ENCODE measurements around the gene LACRT.
"Not testable (repeated sequence)": the region's sequence is repeated elsewhere in the genome, so short reads cannot be mapped to it uniquely, and the experiment has no call there.

Gene LACRT

DNA sequence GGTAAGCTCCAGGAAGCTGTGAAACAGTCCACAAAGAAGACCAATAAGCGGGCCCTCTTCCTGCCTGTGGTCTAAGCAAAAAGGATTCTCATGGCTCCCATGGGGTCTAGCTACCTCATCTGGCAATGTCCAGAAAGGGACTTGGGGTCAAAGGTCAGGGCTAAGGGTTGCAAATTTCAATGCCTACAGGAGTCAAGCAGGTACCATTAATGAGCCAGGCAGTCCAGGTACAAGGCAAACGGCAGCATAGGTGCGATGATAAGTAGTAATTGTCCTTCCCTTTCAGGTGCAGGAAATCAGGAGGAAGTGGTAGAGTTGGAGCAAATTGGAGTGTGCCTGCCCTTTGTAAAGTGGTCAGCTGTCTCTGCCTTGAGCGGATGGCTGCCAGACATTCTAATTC, 6.4 kb upstream of the LACRT start:
- DNase-seq (ENCODE audit: insufficient read length, low spot score) (no peak), FAIRE-seq (no peak)
- TF ChIP-seq, protein P1, sequence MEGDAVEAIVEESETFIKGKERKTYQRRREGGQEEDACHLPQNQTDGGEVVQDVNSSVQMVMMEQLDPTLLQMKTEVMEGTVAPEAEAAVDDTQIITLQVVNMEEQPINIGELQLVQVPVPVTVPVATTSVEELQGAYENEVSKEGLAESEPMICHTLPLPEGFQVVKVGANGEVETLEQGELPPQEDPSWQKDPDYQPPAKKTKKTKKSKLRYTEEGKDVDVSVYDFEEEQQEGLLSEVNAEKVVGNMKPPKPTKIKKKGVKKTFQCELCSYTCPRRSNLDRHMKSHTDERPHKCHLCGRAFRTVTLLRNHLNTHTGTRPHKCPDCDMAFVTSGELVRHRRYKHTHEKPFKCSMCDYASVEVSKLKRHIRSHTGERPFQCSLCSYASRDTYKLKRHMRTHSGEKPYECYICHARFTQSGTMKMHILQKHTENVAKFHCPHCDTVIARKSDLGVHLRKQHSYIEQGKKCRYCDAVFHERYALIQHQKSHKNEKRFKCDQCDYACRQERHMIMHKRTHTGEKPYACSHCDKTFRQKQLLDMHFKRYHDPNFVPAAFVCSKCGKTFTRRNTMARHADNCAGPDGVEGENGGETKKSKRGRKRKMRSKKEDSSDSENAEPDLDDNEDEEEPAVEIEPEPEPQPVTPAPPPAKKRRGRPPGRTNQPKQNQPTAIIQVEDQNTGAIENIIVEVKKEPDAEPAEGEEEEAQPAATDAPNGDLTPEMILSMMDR (IDR thresholded peaks at IDR 0.05; ENCODE audit: insufficient read depth, missing control alignments): no peak

- FAIRE-seq; DNase-seq (ENCODE audit: insufficient read length, low spot score): not testable (repeated sequence)
These were observed 4.4 kb upstream of the LACRT start for GRCh38 chr12:54639112-54639511.

- FAIRE-seq (no peak), DNase-seq (ENCODE audit: insufficient read length, low spot score) (no peak)
- TF ChIP-seq, protein P1 (IDR thresholded peaks at IDR 0.05; ENCODE audit: insufficient read depth, missing control alignments): no peak
These were observed 2.5 kb downstream of the LACRT start for GRCh38 chr12:54631988-54632728.

DNA sequence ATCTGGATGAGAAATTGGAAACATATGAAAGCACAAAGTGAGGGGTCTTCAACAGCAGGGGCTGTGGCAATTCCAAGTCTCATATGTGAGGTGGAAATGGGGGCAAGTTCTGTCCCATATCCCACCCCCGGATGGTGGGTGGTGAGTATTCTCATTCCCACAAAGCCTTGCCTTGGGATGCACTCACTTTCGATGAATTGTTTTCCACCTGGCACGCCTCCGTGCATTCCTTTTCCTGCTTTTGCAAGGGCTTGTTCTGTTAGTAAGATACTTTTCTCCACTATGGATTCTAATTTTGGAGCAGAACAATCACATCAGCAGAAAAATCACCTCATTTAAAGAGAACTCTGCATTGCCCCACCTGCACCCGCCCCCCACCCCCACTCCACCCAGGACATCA, 3.1 kb downstream of the LACRT start:
- TF ChIP-seq, protein P1 (IDR thresholded peaks at IDR 0.05; ENCODE audit: insufficient read depth, missing control alignments): no peak
- FAIRE-seq: no peak
- DNase-seq (ENCODE audit: insufficient read length, low spot score): no peak

GRCh38 chr12:54629925-54630324, 4.8 kb downstream of the LACRT start:
- FAIRE-seq (no peak), DNase-seq (ENCODE audit: insufficient read length, low spot score) (no peak)
- TF ChIP-seq, protein P1 (IDR thresholded peaks at IDR 0.05; ENCODE audit: insufficient read depth, missing control alignments): no peak

- TF ChIP-seq, protein P1 (IDR thresholded peaks at IDR 0.05; ENCODE audit: insufficient read depth, missing control alignments): no peak
- DNase-seq (ENCODE audit: insufficient read length, low spot score) (no peak), FAIRE-seq (no peak)
These were observed 6.4 kb downstream of the LACRT start for GRCh38 chr12:54628186-54628846.

DNA sequence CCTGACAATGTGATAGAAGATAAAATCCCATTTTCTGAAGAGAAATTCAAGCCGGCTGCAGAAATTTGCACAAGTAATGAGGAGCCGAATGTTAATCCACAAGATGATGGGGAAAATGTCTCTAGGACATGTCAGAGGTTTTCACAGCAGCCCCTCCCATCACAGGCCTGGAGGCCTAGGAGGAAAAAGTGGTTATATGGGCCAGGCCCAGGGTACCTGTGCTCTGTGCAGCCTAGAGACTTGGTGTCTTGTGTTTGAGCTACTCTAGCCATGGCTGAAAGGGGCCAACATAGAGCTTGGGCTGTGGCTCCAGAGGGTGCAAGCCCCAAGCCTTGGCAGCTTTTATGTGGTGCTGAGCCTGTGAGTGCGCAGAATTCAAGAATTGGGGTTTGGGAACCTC, 7.4 kb downstream of the LACRT start:
- FAIRE-seq (no peak), DNase-seq (ENCODE audit: insufficient read length, low spot score) (no peak)

More for the DNA sequence above, 7.4 kb downstream of the LACRT start:
- TF ChIP-seq, protein P1 (IDR thresholded peaks at IDR 0.05; ENCODE audit: insufficient read depth, missing control alignments): no peak
